Activated CD4-positive, alpha-beta T cell treated with anti-CD3 and anti-CD28 coated beads, Interleukin-10, Interleukin-2, amounts not matched to agents 100 ng/mL and 50 ng/mL, durations not matched to agents 16 hours and 8 hours (primary cell): ENCODE results near the gene EIF2B2.

Source experiments
- DNase-seq: peaks from one replicate; pipeline ENCODE4 v3.0.0-alpha.2; 2020

Gene EIF2B2

DNA sequence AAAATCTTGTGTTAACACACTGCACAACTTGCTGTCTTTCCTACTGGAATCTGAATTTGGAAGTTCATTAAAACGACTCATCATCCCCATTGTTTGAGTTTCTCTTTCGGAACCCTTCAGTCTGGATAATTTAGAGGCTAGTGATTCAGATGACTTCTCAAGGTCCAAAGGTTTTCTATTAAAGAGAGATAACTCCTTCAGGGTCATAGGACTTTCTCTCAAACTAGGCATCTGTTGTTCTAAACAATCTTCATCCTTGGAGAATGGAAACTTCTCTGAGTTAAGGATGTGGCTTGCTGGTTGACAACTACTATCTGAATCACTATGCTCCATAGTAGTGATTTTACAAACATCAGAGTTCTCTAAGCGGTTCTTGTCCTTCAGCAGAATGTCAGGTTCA is 44.2 kb downstream of the EIF2B2 start:
- peak; percentile 58 for DNase-seq

DNA sequence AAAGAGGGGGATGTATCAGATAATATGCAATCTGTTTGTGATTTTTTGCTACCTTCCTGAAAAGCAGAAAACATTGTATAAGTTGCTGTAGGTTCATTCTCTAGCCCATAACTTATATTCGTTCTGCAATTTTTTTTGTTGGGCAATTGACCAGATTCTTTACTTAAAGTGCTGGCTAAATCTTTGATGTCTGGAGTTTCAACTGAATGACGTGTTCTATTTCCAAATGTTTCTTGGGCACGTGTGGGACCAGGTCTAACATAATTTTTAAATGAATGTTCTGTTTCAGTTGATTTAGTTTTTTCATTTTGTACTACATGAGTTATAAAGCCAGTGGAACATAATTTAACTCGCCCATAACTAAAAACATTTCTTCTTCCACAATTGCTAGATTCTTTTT is 44.8 kb downstream of the EIF2B2 start:
- no peak for DNase-seq

DNA sequence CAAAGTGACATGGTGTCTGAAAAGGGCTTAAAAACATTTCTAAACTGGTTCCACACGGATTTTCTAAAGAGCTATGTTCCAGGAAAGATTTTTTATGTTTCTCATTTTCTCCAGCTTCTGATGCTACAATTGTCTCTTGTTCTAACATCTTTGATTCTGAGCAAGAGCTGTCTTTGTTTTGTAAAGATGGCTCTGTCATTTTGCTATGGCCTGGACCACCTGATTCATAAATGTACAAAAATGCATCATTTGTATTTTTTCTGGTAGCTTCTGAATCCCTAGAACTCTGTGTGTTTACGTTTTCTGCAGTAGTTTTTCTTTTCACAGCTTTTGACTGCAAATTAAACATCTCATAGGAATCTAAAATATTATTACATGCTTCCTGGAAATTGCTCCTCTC is 45.4 kb downstream of the EIF2B2 start:
- DNase-seq = no peak

DNA sequence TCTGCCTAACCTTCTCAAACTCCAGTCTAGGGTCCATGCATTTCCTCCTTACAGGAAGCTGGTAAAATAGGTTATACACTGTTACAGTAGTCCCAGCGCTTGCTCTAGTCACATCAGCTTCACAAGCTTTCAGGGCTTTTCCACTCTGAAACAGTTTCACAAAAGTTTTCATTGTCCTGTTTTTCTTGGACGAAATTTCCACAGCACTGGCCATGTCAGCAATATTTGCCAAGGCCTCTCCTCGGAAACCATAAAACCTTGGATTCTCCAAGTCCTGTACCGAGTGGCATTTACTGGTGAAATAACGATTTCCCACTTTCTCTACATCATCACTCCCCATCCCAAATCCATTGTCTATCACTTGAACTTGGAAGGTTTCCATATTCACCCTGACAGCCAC is 46.4 kb downstream of the EIF2B2 start:
- no peak for DNase-seq

DNA sequence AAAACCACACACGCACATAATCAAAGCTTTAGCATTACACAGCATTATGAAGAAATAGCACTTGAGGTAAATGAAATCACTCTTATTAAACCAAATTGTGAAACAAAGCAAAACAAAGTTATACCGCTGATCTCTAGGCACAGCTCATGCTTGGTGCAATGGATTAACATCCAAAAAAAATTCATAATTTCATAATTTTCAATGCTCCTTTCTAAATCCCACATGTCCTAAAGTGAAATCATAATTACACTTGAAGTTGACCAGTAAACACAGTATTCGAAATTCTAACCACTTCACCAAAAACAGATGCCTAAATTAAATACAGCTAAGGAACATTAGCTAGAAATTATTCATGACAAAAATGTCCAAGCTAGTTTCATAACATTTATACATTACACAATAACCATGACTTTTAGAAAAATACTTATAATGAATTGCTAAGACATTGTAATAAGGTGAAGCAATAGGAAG is 47.0 kb downstream of the EIF2B2 start:
- no peak for DNase-seq

DNA sequence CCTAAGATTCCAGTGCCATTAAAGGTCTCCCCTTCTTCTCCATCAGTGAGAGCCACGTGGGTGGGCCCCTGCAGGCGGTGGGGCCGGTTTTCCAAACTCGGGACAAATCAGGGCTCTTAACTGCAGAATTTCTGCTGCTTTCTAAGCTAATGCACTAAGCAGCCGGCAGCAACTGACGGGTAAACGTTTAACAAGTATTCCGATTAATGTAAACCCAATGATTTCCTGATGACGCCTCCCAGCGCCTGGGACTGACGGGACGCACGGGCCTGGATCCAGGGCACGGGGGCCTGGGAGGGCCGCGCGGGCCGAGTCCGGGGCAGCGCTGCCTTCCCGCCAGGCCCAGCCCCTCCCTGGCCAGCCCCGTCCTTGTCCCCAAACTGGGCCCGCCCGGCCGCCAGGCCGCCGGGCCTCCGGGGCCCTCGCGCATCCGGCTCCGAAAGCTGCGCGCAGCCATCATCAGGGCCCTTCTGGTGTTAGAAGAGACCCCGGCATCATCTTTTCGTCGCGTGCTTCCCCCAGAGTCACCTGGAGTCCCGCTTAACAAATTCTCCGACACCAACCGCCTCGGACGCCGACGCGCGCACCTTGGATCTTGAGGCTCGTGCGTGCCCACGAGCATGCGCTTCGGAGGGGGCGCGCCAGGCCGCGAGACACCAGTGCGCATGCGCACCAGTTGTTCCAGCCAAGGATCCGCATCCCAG is 48.3 kb downstream of the EIF2B2 start, which contains the start of gene MLH3:
MLH3 (minus strand) TSS at position 616 of the 704 bp plus-strand sequence. CDS start 1,812 bp downstream, outside the sequence.
- DNase-seq = peak; percentile 85

DNA sequence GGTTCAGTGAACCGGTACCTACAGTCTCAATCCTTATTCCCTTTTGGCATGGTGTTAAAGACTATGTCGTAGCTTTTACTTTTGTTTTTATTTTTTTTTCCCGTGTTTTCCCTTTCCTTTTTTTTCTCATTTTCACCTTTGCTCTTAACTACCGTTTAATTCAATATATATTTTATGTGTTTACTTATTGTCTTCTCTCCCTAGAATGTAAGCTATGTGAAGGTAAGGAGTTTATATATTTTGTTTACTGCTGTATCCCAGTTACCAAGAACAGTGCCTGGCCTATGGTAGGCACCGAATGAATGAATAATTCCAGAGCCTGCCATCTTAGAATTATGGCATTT is 48.8 kb downstream of the EIF2B2 start:
- no peak for DNase-seq

DNA sequence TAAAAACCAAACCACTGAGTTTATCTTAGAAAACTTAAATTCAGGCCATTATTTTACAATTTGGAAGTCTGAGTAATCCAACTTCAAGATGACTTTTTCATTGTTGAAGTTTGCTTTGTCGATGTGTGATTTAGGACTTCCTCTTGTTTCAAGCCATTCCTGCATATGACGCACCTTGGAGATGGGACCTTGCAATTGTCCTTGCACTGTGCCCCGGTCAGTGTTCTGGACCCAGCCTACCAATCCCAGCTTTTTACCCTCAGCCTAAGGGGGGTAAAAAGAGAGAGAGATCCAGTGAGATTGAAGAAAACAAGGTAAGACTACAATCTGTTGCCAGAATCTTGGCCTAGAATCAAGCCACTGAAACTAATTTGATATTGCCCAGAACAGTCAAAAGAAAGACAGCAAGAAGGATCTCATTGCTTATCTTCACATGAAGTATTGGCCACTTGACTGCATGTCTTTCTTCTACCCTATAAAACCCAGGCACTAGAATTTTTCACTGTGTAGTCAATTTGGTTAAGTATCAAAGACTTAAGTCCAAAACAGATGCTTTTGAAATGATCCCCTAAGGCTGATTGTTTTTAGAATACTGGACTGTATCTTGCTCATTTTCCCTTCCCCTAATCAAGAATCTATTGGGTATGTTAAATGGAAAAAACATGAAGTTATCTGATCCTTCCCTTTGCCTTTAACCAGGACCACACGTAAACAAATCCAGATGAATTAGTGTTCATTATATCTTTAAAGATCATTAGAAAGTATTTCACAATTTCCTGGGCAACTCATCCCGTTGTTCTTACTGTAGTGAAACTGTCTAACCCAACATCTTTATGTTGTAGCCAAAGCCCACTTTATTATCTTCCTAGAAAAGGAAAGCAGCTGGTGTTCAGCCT is 50.9 kb downstream of the EIF2B2 start:
- DNase-seq = no peak

DNA sequence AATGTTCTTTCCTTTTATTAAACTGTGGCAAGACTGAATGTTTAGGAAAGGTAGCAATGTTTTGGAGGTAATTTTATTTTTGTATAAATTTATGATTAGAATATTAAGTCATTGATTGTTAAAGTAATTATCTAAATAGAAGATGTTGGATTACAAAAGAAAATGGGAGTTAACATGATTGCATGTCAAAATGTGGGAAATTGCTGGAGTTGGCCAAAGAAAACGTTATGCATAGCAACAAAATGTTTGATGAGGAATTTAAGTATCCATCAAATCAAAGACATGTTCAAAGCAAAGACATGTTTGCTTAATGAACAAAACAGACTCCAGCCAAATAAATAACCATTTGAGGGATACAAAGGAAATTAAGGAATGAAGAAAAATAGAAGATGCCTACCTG is 51.7 kb downstream of the EIF2B2 start:
- DNase-seq = no peak

DNA sequence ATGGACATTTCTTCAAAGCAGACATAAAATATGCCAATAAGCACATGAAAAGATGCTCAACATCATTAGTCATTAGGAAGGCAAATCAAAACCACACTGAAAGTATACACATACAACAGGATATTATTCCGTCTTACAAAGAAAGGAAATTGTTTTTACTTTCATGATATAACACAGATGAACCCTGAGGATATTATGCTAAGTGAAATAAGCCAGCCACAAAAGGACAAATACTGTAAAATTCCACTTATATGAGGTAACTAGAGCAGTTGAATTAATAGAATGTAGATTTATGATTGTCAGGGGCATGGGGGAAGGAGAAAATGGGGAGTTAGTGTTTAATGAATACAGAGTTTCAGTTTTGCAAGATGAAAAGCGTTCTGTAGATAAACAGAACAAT is 56.9 kb downstream of the EIF2B2 start:
- DNase-seq = no peak

DNA sequence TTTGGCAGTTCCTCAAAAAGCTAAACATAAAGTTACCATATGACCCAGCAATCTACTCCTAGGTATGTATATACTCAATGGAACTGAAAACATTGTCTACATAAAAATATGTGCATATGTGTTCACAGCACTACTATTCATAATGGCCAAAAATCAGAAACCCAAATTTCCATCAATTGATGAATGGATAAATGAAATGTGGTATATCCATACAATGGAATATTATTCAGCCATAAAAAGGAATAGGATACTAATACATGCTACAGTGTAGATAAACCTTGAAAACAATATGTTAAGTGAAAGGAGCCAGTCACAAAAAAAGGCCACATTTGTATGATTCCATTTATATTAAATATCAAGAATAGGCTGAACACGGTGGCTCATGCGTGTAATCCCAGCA is 57.7 kb downstream of the EIF2B2 start:
- no peak for DNase-seq
